Bronchial epithelial cell (primary cell): ENCODE results near the gene EPS15. TPM values are rescaled to one million over a fixed set of nuclear protein-coding genes. Genes with fewer than 3 reads are reported as not detected.
"Not testable (repeated sequence)": the region's sequence is repeated elsewhere in the genome, so short reads cannot be mapped to it uniquely, and the experiment has no call there.

ENCODE experiments used
- DNase-seq: peaks from one replicate; pipeline ENCODE4 v3.0.0-alpha.2; 2010; ENCODE audit warnings: low read depth
- FAIRE-seq: peaks from 2 replicates; lab custom pipeline; 2011; peaks lifted over from hg19 to GRCh38; lab: Jason Lieb, UNC
- H3K27me3 ChIP-seq: 2 replicates; pipeline ENCODE4 v1.5.1; 2011; ENCODE audit warnings: low read length; ENCODE audit not compliant: control insufficient read depth, insufficient read depth
- H3K36me3 ChIP-seq: 2 replicates; pipeline ENCODE4 v1.5.1; 2011; ENCODE audit warnings: low read length; ENCODE audit not compliant: control insufficient read depth, insufficient read depth
- H3K4me3 ChIP-seq: 2 replicates; pipeline ENCODE4 v1.5.1; 2011; ENCODE audit warnings: mild to moderate bottlenecking, low read depth, low read length, control low read depth
- total RNA-seq: library from RNA; depleted of rRNA; stranded (reverse); fragments of >200 nt; gene quantifications from 2 replicates; pipeline ENCODE4 v1.2.1, GENCODE V29; 2014
- TF ChIP-seq, protein P1 (sequence below): IDR thresholded peaks from 2 replicates; pipeline ENCODE4 v1.5.1; 2011; ENCODE audit warnings: mild to moderate bottlenecking, moderate library complexity, low read length, control low read depth, inconsistent platforms; ENCODE audit not compliant: insufficient read depth, severe bottlenecking

Gene EPS15
- total RNA-seq, 1 donor from 2014 or later = 34.8 TPM

DNA sequence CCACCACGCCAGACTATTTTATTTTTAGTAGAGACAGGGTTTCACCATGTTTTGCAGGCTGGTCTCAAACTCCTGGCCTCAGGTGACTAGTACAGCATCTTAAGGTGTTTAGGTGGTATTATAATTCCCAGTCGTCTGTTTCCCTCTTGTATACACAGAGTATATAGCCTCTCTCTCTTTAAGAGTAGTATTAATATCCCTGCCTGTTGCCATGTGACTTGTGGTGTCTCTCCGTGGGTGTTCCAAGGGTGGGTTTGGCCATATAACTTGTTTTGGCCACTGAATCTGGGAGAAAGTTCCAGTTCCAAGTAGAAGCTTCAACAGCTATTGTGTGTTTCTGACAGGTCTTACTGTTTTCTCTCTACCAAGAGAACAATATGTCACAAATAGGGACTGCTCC lies 29.6 kb downstream of the EPS15 start:
- TF ChIP-seq, protein P1, sequence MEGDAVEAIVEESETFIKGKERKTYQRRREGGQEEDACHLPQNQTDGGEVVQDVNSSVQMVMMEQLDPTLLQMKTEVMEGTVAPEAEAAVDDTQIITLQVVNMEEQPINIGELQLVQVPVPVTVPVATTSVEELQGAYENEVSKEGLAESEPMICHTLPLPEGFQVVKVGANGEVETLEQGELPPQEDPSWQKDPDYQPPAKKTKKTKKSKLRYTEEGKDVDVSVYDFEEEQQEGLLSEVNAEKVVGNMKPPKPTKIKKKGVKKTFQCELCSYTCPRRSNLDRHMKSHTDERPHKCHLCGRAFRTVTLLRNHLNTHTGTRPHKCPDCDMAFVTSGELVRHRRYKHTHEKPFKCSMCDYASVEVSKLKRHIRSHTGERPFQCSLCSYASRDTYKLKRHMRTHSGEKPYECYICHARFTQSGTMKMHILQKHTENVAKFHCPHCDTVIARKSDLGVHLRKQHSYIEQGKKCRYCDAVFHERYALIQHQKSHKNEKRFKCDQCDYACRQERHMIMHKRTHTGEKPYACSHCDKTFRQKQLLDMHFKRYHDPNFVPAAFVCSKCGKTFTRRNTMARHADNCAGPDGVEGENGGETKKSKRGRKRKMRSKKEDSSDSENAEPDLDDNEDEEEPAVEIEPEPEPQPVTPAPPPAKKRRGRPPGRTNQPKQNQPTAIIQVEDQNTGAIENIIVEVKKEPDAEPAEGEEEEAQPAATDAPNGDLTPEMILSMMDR = no peak
- DNase-seq = no peak
- no peak for FAIRE-seq
- H3K4me3 ChIP-seq = no peak overlapping the region
- H3K27me3 ChIP-seq = no peaks in the 10 kb centered on the region
- no peaks in the 10 kb centered on the region for H3K36me3 ChIP-seq

DNA sequence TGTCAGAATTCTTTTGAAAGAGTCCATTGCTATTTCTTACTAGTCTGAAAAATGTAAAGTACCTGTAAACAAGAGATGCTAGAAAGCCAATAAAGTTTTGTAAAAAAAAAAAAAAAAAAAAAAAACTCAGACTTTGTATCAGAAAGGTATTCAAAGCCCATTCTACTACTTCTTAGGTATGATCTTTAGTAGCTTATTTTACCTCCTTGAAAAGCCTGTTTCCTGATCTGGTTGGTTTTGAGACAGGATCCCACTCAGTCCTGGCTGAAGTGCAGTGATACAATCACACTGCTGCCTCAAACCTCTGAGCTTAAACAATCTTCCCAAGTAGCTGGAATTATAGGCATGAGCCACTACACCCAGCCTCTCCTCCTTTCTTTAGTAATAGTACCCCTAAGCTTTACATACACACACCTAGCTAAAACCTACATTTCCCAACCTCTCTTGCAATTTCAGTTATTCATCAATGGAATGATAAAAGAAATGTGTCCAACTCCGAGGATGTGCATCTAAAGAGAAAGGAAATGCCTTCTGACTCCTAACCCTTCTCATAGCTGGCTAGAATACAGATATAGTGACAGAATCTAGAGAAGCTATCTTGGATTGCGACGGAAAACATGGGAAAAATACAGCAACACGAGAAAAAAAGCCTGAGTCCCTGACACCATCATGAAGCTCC lies 30.6 kb downstream of the EPS15 start:
- DNase-seq (no peak), FAIRE-seq (no peak)
- Histone ChIP-seq H3K4me3 (no peak overlapping the region), H3K27me3 (no peaks in the 10 kb centered on the region), H3K36me3 (no peaks in the 10 kb centered on the region)
- TF ChIP-seq, protein P1 = no peak

DNA sequence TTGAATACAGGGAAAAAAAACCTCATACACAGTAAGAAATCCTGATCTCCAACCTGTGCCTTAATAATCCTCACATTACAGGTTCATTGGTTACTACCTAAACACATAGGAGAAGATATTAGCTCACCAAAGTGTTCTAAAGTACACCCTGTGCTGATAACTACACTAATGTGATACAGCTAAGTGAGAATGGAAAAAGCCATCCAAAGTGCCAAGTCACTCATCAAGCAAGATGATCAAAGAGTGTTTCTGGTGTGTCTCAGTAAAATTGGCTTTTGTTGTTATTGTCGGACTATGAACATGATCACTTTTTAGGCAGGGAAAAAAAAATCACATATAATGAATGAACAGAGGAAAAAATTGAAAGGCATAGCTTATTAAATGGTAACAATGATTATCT lies 31.4 kb downstream of the EPS15 start:
- no peaks in the 10 kb centered on the region for H3K27me3 ChIP-seq
- no peak for DNase-seq
- H3K4me3 ChIP-seq = no peak overlapping the region
- FAIRE-seq = no peak
- no peaks in the 10 kb centered on the region for H3K36me3 ChIP-seq
- TF ChIP-seq, protein P1 = no peak

DNA sequence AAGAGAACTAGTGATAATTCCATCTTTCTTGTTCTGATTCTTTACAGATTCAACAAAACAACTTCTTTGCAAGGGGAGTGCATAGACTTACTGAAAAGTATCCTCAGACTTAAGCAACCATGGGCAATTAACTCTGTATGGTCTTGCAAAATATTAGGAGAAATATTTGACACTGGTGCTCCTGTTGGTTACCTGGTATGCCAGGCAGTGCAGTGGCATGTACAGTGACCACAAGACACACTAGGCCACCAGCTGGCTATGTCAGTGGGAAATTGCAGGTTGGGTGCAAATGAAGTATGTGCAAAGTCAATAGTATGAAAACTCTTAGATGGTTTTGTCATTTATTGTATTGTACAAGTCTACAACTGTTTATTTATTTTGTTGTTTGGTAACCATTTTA lies 34.5 kb downstream of the EPS15 start:
- DNase-seq = no peak
- Histone ChIP-seq H3K4me3 (no peak overlapping the region), H3K36me3 (no peaks in the 10 kb centered on the region), H3K27me3 (no peaks in the 10 kb centered on the region)
- TF ChIP-seq, protein P1 = no peak
- FAIRE-seq = no peak

DNA sequence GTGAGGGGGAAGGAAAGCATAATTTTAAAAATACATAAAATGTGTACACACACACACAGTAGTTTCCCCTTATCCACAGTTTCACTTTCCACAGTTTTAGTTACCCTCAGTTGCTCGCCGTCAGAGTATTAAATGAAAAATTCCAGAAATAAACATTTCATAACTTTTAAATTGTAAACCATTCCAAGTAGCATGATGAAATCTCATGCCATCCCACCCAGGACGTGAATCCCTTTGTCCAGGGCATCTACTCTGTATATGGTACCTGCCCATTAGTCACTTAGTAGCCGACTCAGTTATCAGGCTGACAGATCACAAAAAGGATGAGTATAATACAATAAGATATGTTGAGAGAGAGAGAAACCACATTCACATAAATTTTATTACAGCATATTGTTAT lies 36.2 kb downstream of the EPS15 start:
- FAIRE-seq (no peak), DNase-seq (no peak)
- Histone ChIP-seq H3K36me3 (no peaks in the 10 kb centered on the region), H3K4me3 (no peak overlapping the region), H3K27me3 (no peaks in the 10 kb centered on the region)
- TF ChIP-seq, protein P1 = no peak

DNA sequence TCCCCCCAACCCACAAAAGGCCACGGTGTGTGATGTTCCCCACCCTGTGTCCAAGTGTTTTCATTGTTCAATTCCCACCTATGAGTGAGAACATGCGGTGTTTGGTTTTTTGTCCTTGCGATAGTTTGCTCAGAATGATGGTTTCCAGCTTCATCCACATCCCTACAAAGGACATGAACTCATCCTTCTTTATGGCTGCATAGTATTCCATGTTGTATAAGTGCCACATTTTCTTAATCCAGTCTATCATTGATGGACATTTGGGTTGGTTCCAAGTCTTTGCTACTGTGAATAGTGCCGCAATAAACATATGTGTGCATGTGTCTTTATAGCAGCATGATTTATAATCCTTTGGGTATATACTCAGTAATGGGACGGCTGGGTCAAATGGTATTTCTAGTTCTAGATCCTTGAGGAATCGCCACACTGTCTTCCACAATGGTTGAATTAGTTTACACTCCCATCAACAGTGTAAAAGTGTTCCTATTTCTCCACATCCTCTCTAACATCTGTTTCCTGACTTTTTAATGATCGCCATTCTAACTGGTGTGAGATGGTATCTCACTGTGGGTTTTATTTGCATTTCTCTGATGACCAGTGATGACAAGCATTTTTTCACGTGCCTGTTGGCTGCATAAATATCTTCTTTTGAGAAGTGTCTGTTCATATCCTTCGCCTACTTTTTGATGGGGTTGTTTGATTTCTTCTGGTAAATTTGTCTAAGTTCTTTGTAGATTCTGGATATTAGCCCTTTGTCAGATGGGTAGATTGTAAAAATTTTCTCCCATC lies 44.0 kb downstream of the EPS15 start:
- not testable (repeated sequence) for FAIRE-seq, H3K27me3 ChIP-seq, H3K36me3 ChIP-seq, DNase-seq, H3K4me3 ChIP-seq
